GM12878 (cell line): ENCODE data around the gene SP6. TPM values are rescaled to one million over a fixed set of nuclear protein-coding genes. Genes with fewer than 3 reads are reported as not detected.

Experiments used
- ATAC-seq: fragments of 200-7000 bp; cut with Tn5 transposase; 3 replicates; pipeline ENCODE4 v1.9.1; 2020; ENCODE audit warnings: mild to moderate bottlenecking, moderate library complexity
- BruUV-seq: library from RNA; stranded (reverse); fragments of 400-500 nt; replicated peaks from 2 replicates; lab custom pipeline; 2021; lab: Mats Ljungman, UMichigan
- CTCF ChIA-PET: fragments of 300-600 bp; sonication (Branson Sonifier 250); formaldehyde crosslinking; extraction: SDS; loops from one replicate; lab custom pipeline; 2021; ENCODE audit warnings: inconsistent platforms; lab: Yijun Ruan, JAX
- POLR2A ChIA-PET: fragments of 350-600 bp; formaldehyde crosslinking; extraction: SDS; loops from one replicate; lab custom pipeline; 2021; ENCODE audit warnings: inconsistent platforms; lab: Charles Lee
- RAD21 ChIA-PET: fragments of 300-600 bp; sonication (Branson Sonifier 250); formaldehyde crosslinking; loops from one replicate; lab custom pipeline; 2023; ENCODE audit warnings: antibody characterized with exemption; ENCODE audit not compliant: unreplicated experiment; lab: Charles Lee
- SMC1A ChIA-PET: fragments of 300-600 bp; sonication (Branson Sonifier 250); formaldehyde crosslinking; loops from one replicate; lab custom pipeline; 2023; ENCODE audit not compliant: unreplicated experiment, uncharacterized antibody; lab: Charles Lee
- DNase-seq: peaks from one replicate; pipeline ENCODE4 v3.0.0-alpha.2; 2011; ENCODE audit warnings: low read depth, low spot score
- FAIRE-seq: peaks from 3 replicates; lab custom pipeline; 2011; peaks lifted over from hg19 to GRCh38; lab: Jason Lieb, UNC
- H2AFZ ChIP-seq: 2 replicates; pipeline ENCODE4 v1.6.0; 2011; ENCODE audit warnings: low read depth, low read length, control low read depth; ENCODE audit not compliant: control insufficient read depth
- H3K27ac ChIP-seq: 2 replicates; pipeline ENCODE4 v1.5.1; 2011; ENCODE audit warnings: control low read depth; ENCODE audit not compliant: control insufficient read depth, insufficient read depth
- H3K27me3 ChIP-seq, 2 experiments: replicated peaks in 1 of 2; 2 replicates each; pipeline versions ENCODE4 v1.6.0 to v1.6.1; 2011; ENCODE audit warnings: low read length in 1 of 2; ENCODE audit not compliant: control insufficient read depth in 2 of 2, insufficient read depth in 2 of 2
- H3K36me3 ChIP-seq, 2 experiments: 2 replicates each; pipeline ENCODE4 v1.5.1; 2011; ENCODE audit warnings: low read length in 1 of 2; ENCODE audit not compliant: control insufficient read depth in 2 of 2, insufficient read depth in 2 of 2
- H3K4me1 ChIP-seq: 2 replicates; pipeline ENCODE4 v1.6.1; 2011; ENCODE audit warnings: mild to moderate bottlenecking, low read length, moderate library complexity, mixed read lengths; ENCODE audit not compliant: control insufficient read depth, insufficient read depth
- H3K4me2 ChIP-seq: 2 replicates; pipeline ENCODE4 v1.6.0; 2011; ENCODE audit warnings: control low read depth; ENCODE audit not compliant: control insufficient read depth, insufficient read depth
- H3K4me3 ChIP-seq: fragments of 200-600 bp; sonication (generic); 2 replicates; pipeline ENCODE4 v1.5.1; 2016
- H3K79me2 ChIP-seq: 2 replicates; pipeline ENCODE4 v1.6.0; 2011; ENCODE audit warnings: low read length; ENCODE audit not compliant: control insufficient read depth, insufficient read depth
- H3K9ac ChIP-seq: 2 replicates; pipeline ENCODE4 v1.8.0; 2011; ENCODE audit warnings: low read length, control low read depth, mixed read lengths; ENCODE audit not compliant: control insufficient read depth, insufficient read depth
- H3K9me3 ChIP-seq: replicated peaks from 3 replicates; pipeline ENCODE4 v1.5.1; 2011; ENCODE audit warnings: mild to moderate bottlenecking, low read length; ENCODE audit not compliant: control insufficient read depth, insufficient read depth
- H4K20me1 ChIP-seq: 2 replicates; pipeline ENCODE4 v1.6.0; 2011; ENCODE audit not compliant: control insufficient read depth, insufficient read depth
- BCLAF1 ChIP-seq: fragments of 450-650 bp; IDR thresholded peaks from 2 replicates; pipeline ENCODE4 v1.6.1; 2017; ENCODE audit warnings: antibody characterized with exemption, mild to moderate bottlenecking, moderate library complexity
- CHD4 ChIP-seq: fragments of 200-600 bp; sonication (generic); IDR thresholded peaks from 2 replicates; pipeline ENCODE4 v1.6.1; 2016; ENCODE audit warnings: mild to moderate bottlenecking
- DPF2 ChIP-seq: fragments of 450-650 bp; IDR thresholded peaks from 2 replicates; pipeline ENCODE4 v1.6.1; 2017; ENCODE audit warnings: mild to moderate bottlenecking
- EP300 ChIP-seq, 2 experiments: fragments of 150-350 bp in 1 of 2; IDR thresholded peaks; 2 replicates each; pipeline ENCODE4 v1.6.1; 2011 to 2012; ENCODE audit warnings: low read depth in 2 of 2, low read length in 2 of 2, borderline replicate concordance in 1 of 2, improper control_type of control experiment in 1 of 2, inconsistent platforms in 1 of 2; ENCODE audit not compliant: control insufficient read depth in 1 of 2
- IRF4 ChIP-seq: IDR thresholded peaks from 2 replicates; pipeline ENCODE4 v1.6.1; 2011; ENCODE audit warnings: low read depth, low read length
- NFYB ChIP-seq: IDR thresholded peaks from 2 replicates; pipeline ENCODE4 v1.6.1; 2011; ENCODE audit warnings: low read depth, mild to moderate bottlenecking, low read length, improper control_type of control experiment, moderate library complexity; ENCODE audit not compliant: insufficient read depth
- NR2F1 ChIP-seq: fragments of 450-650 bp; conservative IDR thresholded peaks from 2 replicates; pipeline ENCODE4 v1.6.1; 2017; ENCODE audit warnings: mild to moderate bottlenecking
- PAX8 ChIP-seq: fragments of 450-650 bp; IDR thresholded peaks from 2 replicates; pipeline ENCODE4 v1.6.1; 2017; ENCODE audit warnings: mild to moderate bottlenecking, moderate library complexity
- PML ChIP-seq: IDR thresholded peaks from 2 replicates; pipeline ENCODE4 v1.6.1; 2012; ENCODE audit warnings: low read length, inconsistent platforms
- RAD51 ChIP-seq: fragments of 450-650 bp; IDR thresholded peaks from 2 replicates; pipeline ENCODE4 v1.6.1; 2016; ENCODE audit warnings: moderate library complexity, mild to moderate bottlenecking, inconsistent platforms
- RFX5 ChIP-seq: IDR thresholded peaks from 2 replicates; pipeline ENCODE4 v1.6.1; 2011; ENCODE audit warnings: low read depth, low read length, improper control_type of control experiment
- RUNX3 ChIP-seq: IDR thresholded peaks from 2 replicates; pipeline ENCODE4 v1.6.1; 2012; ENCODE audit warnings: low read length, inconsistent platforms
- WGBS: methylation state at CpG from one replicate; pipeline ENCODE4 v1.1.6; 2016; ENCODE audit warnings: low lambda C conversion rate; ENCODE audit not compliant: insufficient replicate concordance, insufficient coverage; ENCODE audit errors: missing lambda C conversion rate; 5-methylcytosine and 5-hydroxymethylcytosine counted together
- in situ Hi-C: fragments of 300-500 bp; cut with MboI; formaldehyde crosslinking; loops from 9 replicates; pipeline ENCODE4 v1.14.3; 2018; ENCODE audit warnings: mixed read lengths
- intact Hi-C: fragments of 100-400 bp; cut with micrococcal nuclease; formaldehyde crosslinking; loops from one replicate; pipeline ENCODE4 v1.14.2; 2022; ENCODE audit not compliant: unreplicated experiment
- polyA plus RNA-seq, 11 experiments: library from polyadenylated mRNA; depleted of rRNA in 4 of 11; unstranded in 6 of 11; stranded (reverse) in 5 of 11; fragments of >200 nt; fragmentation: Nextera tagmentation in 4 of 11; fragmentation: Illumina TruSeq in 1 of 11; extraction: Ambion mirVana in 4 of 11; extraction: Trizol in 1 of 11; gene quantifications; 1 replicate in 1 of 11; 2 replicates in 10 of 11; pipeline versions ENCODE4 v1.2.1 to v1.2.3, GENCODE V29; 2011 to 2016; ENCODE audit warnings: inconsistent platforms in 2 of 11, missing spikeins in 2 of 11, low read depth in 1 of 11
- total RNA-seq, 4 experiments: library from RNA; depleted of rRNA in 3 of 4; stranded (reverse); fragments of >200 nt in 3 of 4; fragmentation: Illumina TruSeq in 1 of 4; extraction: Trizol in 1 of 4; gene quantifications; 2 replicates each; pipeline versions ENCODE4 v1.2.1 to v1.2.3, GENCODE V29; 2013 to 2021

The SP6 gene
- total and polyA plus RNA-seq, 10 of the 15 experiments (the other 5 are each of a cell fraction or from before 2014, with no cell fraction given), result 0.05 to 0.15 (median 0.06) TPM; not detected in 7

GRCh38 chr17:47806026-47806912 lies 44.7 kb downstream of the SP6 start:
- SMC1A ChIA-PET, result no interaction called here
- H3K4me1 ChIP-seq, result no peaks in the 10 kb centered on the region
- no peak for ATAC-seq
- RAD21 ChIA-PET, result no interaction called here
- DNase-seq, result no peak
- 79% methylated on average over 16 of the region's 16 CpGs for WGBS
- H3K27me3 ChIP-seq, result no peaks in the 10 kb centered on the region
- POLR2A ChIA-PET, result interaction anchor here (0.7 kb wide), 1 partner anchor 104 kb away, joined by 3 read pairs; no protein-coding TSS in a partner anchor
- BruUV-seq, result no TSS peak
- H3K36me3 ChIP-seq, result peaks cover 0 to 8% of the 10 kb centered on the region in 2 experiments; a peak in 3 of 4 replicates
- in situ Hi-C loops (loop anchor here (10.0 kb wide), 1 partner anchor 111 kb away; the partner anchor contains the start of gene TBKBP1), intact Hi-C loops (no loop called here)
- CTCF ChIA-PET, result interaction anchor here (1.0 to 1.6 kb wide), 2 partner anchors 8 to 143 kb away, joined by 3 to 7 read pairs; no protein-coding TSS in a partner anchor
- no peaks in the 10 kb centered on the region for H4K20me1 ChIP-seq
- no peaks in the 10 kb centered on the region for H3K79me2 ChIP-seq
- H3K9me3 ChIP-seq, result no peaks in the 10 kb centered on the region
- H3K4me3 ChIP-seq, result no peak overlapping the region
- no peak overlapping the region for H3K9ac ChIP-seq
- no peak overlapping the region for H3K4me2 ChIP-seq
- FAIRE-seq, result no peak
- H2AFZ ChIP-seq, result no peak overlapping the region
- no peak overlapping the region for H3K27ac ChIP-seq
- TF ChIP-seq CHD4 (no peak), RUNX3 (no peak), RAD51 (no peak), IRF4 (no peak), RFX5 (no peak), DPF2 (no peak), BCLAF1 (no peak), PAX8 (no peak), EP300 (IDR thresholded peaks at IDR 0.05; ENCODE audit: borderline replicate concordance in 1 of 2, control insufficient read depth in 1 of 2, low read depth in 2 of 2, low read length in 2 of 2) (no peak), PML (no peak), NFYB (no peak), NR2F1 (no peak)
